ENCODE results near the gene PTOV1.

PTOV1 gene

DNA sequence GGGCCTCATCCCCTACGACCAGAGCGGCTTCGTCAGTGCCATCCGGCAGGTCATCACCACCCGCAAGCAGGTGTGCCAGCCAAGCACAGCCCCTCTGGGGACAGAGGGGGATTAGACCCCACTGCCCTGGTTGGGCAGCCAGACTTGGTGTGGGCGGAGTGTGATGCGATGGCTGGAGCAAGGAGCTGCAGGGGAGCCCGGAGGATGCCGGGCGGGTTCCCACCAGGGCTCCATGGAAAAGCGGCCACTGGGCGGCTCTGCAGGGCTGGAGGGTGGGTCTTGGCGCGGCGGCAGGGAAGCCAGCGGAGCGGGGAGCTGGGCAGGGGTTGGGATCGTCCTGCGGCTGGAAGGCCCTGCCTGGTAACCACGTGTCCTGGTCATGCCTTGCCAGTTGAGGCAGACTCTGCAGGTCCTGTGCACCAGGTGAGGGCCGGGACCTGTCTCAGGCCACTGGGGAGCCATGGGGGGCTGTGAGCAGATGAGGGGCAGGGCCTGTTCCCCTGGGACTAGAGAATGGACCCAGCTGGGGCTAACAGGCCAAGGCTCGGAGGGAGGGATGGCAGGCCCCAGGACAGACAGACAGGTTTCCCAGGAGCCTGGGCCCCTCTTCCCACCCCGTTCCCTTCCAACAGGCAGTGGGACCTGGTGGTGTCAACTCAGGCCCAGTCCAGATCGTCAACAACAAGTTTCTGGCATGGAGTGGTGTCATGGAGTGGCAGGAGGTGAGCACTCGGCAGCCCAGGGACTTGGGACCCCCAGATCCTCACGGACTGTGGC is 6.3 kb downstream of the PTOV1 start:
- no peaks in the 10 kb centered on the region for H3K27me3 ChIP-seq (ENCODE audit: control insufficient read depth, insufficient read depth, low read length)
- H3K9me3 ChIP-seq (ENCODE audit: control insufficient read depth, low read depth, low read length) = no peaks in the 10 kb centered on the region
- H3K4me1 ChIP-seq (ENCODE audit: control insufficient read depth, low read depth, low read length) = peaks cover 4% of the 10 kb centered on the region
- H3K36me3 ChIP-seq (ENCODE audit: control insufficient read depth, low read depth, low read length) = peaks cover 40% of the 10 kb centered on the region
- no peak overlapping the region for H3K27ac ChIP-seq (ENCODE audit: low read length)
- no peak overlapping the region for H3K9ac ChIP-seq (ENCODE audit: low read length)
- H3K4me3 ChIP-seq (ENCODE audit: low read length) = no peak overlapping the region

DNA sequence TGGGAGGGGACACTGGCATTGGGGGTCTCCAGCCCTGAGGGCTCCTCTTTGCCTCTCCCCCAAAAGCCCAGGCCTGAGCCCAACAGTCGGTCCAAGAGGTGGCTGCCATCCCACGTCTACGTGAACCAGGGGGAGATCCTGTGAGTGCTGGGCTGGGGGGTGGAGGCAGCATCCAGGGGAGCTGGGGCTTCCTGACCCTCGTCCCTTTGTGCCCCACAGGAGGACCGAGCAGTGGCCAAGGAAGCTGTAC is 6.8 kb downstream of the PTOV1 start:
- Histone ChIP-seq H3K36me3 (ENCODE audit: control insufficient read depth, low read depth, low read length) (peaks cover 36% of the 10 kb centered on the region), H3K9ac (ENCODE audit: low read length) (no peak overlapping the region)

GRCh38 chr19:49858088-49858985 is 7.4 kb downstream of the PTOV1 start:
- Histone ChIP-seq H3K4me3 (ENCODE audit: low read length) (no peak overlapping the region), H3K27ac (ENCODE audit: low read length) (no peak overlapping the region), H3K4me1 (ENCODE audit: control insufficient read depth, low read depth, low read length) (no peaks in the 10 kb centered on the region), H3K36me3 (ENCODE audit: control insufficient read depth, low read depth, low read length) (peaks cover 38% of the 10 kb centered on the region), H3K9me3 (ENCODE audit: control insufficient read depth, low read depth, low read length) (no peaks in the 10 kb centered on the region), H3K27me3 (ENCODE audit: control insufficient read depth, insufficient read depth, low read length) (no peaks in the 10 kb centered on the region), H3K9ac (ENCODE audit: low read length) (no peak overlapping the region)

More for the DNA sequence above, 6.8 kb downstream of the PTOV1 start:
- Histone ChIP-seq H3K27ac (ENCODE audit: low read length) (no peak overlapping the region), H3K4me1 (ENCODE audit: control insufficient read depth, low read depth, low read length) (no peaks in the 10 kb centered on the region), H3K9me3 (ENCODE audit: control insufficient read depth, low read depth, low read length) (no peaks in the 10 kb centered on the region), H3K4me3 (ENCODE audit: low read length) (no peak overlapping the region), H3K27me3 (ENCODE audit: control insufficient read depth, insufficient read depth, low read length) (no peaks in the 10 kb centered on the region)

- Histone ChIP-seq H3K27ac (ENCODE audit: low read length) (no peak overlapping the region), H3K36me3 (ENCODE audit: control insufficient read depth, low read depth, low read length) (peaks cover 53% of the 10 kb centered on the region), H3K4me3 (ENCODE audit: low read length) (no peak overlapping the region), H3K9ac (ENCODE audit: low read length) (no peak overlapping the region), H3K9me3 (ENCODE audit: control insufficient read depth, low read depth, low read length) (no peaks in the 10 kb centered on the region), H3K27me3 (ENCODE audit: control insufficient read depth, insufficient read depth, low read length) (no peaks in the 10 kb centered on the region), H3K4me1 (ENCODE audit: control insufficient read depth, low read depth, low read length) (no peaks in the 10 kb centered on the region)
These were observed 8.8 kb downstream of the PTOV1 start for GRCh38 chr19:49859682-49860335.

DNA sequence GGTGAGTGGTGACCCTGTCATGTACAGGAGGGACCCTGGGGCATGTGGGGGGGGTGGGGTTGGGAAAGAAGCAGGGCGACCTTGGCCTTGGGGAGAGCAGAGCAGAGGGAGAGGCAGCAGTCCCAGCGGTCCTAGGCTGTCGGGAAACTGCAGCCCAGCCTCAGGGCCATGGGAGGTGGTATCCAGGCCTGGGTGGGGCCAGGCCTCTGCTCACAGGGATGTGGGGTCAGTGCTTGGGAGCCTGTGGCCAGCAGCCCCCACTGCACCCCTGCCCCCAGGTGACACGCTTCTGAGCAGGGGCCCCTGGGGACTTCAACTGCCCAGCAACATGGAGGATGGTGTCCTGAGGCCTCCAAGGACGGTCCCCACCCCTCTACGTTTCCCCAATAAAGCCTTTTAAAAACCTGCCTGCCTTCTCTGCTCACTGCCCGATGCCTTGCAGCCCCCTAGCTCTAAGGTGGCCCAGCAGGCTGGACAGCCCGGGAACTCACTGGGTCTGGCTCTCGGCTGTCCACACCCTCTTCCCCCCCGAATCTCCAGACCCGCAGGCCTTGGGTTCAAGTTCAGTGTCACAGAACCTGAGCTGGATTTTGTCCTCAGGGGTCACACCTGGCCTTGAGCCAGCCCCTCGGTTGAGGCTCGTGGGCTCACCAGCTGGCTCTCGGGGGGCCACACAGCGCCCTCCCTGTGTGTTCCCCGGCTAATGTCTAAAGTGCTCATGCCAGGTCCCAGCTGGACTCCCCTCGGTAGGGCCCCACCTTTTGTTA is 9.6 kb downstream of the PTOV1 start:
- no peak overlapping the region for H3K4me3 ChIP-seq (ENCODE audit: low read length)
- H3K36me3 ChIP-seq (ENCODE audit: control insufficient read depth, low read depth, low read length) = peaks cover 49% of the 10 kb centered on the region
- no peak overlapping the region for H3K9ac ChIP-seq (ENCODE audit: low read length)
- H3K27ac ChIP-seq (ENCODE audit: low read length) = no peak overlapping the region
- no peaks in the 10 kb centered on the region for H3K9me3 ChIP-seq (ENCODE audit: control insufficient read depth, low read depth, low read length)
- H3K4me1 ChIP-seq (ENCODE audit: control insufficient read depth, low read depth, low read length) = no peaks in the 10 kb centered on the region
- H3K27me3 ChIP-seq (ENCODE audit: control insufficient read depth, insufficient read depth, low read length) = no peaks in the 10 kb centered on the region

DNA sequence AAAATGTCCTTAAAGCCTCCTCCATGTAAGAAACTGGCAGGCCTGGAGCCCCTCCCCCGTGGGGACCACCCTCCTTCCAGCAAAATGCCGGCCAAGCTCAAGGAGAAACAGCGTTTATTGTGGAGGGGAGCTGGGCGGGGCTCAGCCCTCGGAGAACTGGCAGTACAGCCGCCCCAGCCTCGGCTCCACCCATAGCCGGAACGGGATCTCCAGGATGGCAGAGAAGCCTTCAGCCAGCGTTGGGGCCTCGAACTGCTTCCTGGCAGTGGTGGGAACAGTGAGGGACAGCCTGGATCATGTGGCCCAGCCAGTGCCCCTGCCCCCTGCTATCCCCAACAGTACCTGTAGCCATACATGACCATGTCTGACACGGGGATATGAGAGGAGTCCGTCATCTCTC is 10.1 kb downstream of the PTOV1 start:
- H3K4me1 ChIP-seq (ENCODE audit: control insufficient read depth, low read depth, low read length) = peaks cover under 1% of the 10 kb centered on the region
- H3K4me3 ChIP-seq (ENCODE audit: low read length) = no peak overlapping the region
- no peaks in the 10 kb centered on the region for H3K9me3 ChIP-seq (ENCODE audit: control insufficient read depth, low read depth, low read length)
- H3K27me3 ChIP-seq (ENCODE audit: control insufficient read depth, insufficient read depth, low read length) = no peaks in the 10 kb centered on the region
- H3K27ac ChIP-seq (ENCODE audit: low read length) = no peak overlapping the region
- peaks cover 47% of the 10 kb centered on the region for H3K36me3 ChIP-seq (ENCODE audit: control insufficient read depth, low read depth, low read length)
- H3K9ac ChIP-seq (ENCODE audit: low read length) = no peak overlapping the region

DNA sequence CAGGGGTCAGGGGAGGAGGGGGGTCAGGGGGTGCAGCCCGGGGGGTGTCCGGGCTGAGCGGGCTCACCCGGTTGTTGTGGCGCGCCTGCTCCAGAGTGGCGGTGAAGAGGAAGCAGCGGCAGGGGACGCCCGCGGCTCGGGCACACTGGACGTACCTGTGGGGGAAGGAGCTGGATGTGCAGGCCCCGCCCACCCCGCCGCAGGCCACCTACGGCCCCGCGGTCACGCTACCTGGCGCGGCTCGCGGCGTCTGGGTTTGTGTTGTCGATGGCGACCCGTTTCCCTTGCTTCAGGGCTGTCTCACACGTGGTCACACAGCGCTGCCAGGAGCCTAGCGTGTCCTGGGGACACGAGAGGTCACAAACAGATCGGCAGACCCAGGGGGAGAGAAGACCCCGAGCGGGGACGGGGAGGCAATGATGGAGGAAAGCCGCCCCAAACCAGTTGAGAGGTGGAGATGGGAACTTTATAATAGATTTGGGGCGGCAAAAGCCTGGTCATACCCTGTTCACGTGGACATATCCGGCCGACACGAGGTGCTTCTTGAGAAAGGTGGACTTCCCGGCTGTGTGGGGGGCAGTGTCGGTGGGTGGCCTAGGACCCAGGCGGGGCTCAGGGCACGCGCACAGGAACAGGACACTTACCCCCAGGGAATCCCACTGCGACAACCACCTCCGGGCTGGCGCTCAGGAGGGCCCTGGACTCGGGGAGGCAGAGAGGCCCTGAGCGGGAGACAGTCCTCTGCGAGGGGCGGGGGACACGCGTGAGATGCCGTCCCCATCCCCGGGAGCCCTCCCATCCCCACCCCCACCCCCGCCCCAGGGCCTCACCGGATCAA is 10.8 kb downstream of the PTOV1 start:
- Histone ChIP-seq H3K27ac (ENCODE audit: low read length) (no peak overlapping the region), H3K4me1 (ENCODE audit: control insufficient read depth, low read depth, low read length) (peaks cover 6% of the 10 kb centered on the region), H3K9ac (ENCODE audit: low read length) (no peak overlapping the region), H3K4me3 (ENCODE audit: low read length) (no peak overlapping the region), H3K27me3 (ENCODE audit: control insufficient read depth, insufficient read depth, low read length) (no peaks in the 10 kb centered on the region), H3K9me3 (ENCODE audit: control insufficient read depth, low read depth, low read length) (no peaks in the 10 kb centered on the region), H3K36me3 (ENCODE audit: control insufficient read depth, low read depth, low read length) (peaks cover 47% of the 10 kb centered on the region)

- H3K27ac ChIP-seq (ENCODE audit: low read length) = no peak overlapping the region
These were observed 11.7 kb downstream of the PTOV1 start for GRCh38 chr19:49862391-49863253.

DNA sequence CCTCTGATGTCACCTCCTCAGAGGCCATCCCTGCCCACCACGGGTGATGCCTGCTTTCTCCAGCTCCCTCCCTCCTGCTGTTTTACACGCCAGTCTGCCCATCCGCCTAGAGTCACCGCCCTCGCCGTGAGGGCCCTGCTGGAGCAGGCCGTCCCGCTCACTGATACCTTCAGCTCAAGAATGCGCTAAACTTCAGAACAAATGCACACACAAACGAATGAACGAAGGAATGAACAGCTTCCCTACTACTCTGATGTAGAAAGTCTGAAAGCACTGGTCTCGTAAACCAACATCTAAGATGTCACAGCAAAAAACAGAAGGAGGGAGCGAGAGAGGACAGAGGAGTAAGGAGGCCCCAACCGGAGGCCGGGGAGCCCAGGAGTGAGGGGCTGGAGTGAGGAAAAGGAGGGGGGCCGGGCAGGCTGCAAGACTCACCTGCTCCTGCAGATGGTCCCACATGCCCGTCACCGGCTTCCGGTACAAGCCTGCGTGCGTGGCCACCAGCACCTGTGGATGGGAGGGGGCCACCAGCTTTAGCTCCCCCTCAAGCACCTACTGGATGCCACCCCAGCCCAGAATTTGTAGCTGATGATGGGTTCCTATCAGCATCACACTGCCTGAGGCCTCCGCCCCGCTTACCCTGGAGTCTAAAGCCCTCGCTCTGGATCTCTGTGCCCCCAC is 12.4 kb downstream of the PTOV1 start:
- H3K27ac ChIP-seq (ENCODE audit: low read length) = no peak overlapping the region
- H3K4me3 ChIP-seq (ENCODE audit: low read length) = no peak overlapping the region
- no peaks in the 10 kb centered on the region for H3K27me3 ChIP-seq (ENCODE audit: control insufficient read depth, insufficient read depth, low read length)
- H3K9me3 ChIP-seq (ENCODE audit: control insufficient read depth, low read depth, low read length) = no peaks in the 10 kb centered on the region
- no peak overlapping the region for H3K9ac ChIP-seq (ENCODE audit: low read length)
- H3K36me3 ChIP-seq (ENCODE audit: control insufficient read depth, low read depth, low read length) = peaks cover 37% of the 10 kb centered on the region
- peaks cover 6% of the 10 kb centered on the region for H3K4me1 ChIP-seq (ENCODE audit: control insufficient read depth, low read depth, low read length)

More at GRCh38 chr19:49862391-49863253, 11.7 kb downstream of the PTOV1 start:
- Histone ChIP-seq H3K27me3 (ENCODE audit: control insufficient read depth, insufficient read depth, low read length) (no peaks in the 10 kb centered on the region), H3K4me3 (ENCODE audit: low read length) (no peak overlapping the region), H3K36me3 (ENCODE audit: control insufficient read depth, low read depth, low read length) (peaks cover 40% of the 10 kb centered on the region), H3K9me3 (ENCODE audit: control insufficient read depth, low read depth, low read length) (no peaks in the 10 kb centered on the region), H3K4me1 (ENCODE audit: control insufficient read depth, low read depth, low read length) (peaks cover 6% of the 10 kb centered on the region), H3K9ac (ENCODE audit: low read length) (no peak overlapping the region)

DNA sequence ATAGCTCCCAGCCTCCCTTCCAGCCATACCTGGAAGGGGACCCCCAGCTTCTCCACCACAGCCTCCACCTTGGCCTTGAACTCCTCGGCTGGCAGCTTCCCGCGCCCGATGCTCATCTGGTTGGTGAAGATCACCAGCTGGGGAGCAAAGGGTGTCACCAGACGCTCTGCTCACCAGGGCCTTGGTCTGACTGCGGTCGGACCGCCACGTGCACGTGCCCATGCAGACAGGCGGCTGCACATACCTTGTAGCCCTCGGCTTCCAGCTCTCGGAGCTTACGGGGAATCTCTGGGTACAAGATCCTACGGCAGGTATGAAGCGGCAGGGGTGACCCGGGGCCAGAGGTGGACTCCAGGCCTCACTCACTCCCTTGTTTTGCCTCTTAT is 13.0 kb downstream of the PTOV1 start:
- Histone ChIP-seq H3K4me3 (ENCODE audit: low read length) (no peak overlapping the region), H3K9ac (ENCODE audit: low read length) (no peak overlapping the region), H3K9me3 (ENCODE audit: control insufficient read depth, low read depth, low read length) (no peaks in the 10 kb centered on the region), H3K27me3 (ENCODE audit: control insufficient read depth, insufficient read depth, low read length) (no peaks in the 10 kb centered on the region), H3K27ac (ENCODE audit: low read length) (no peak overlapping the region), H3K36me3 (ENCODE audit: control insufficient read depth, low read depth, low read length) (peaks cover 35% of the 10 kb centered on the region), H3K4me1 (ENCODE audit: control insufficient read depth, low read depth, low read length) (peaks cover 6% of the 10 kb centered on the region)

All from iPS-18a (cell line).